DMS53 (cell line): Measurements from ENCODE around the gene CFAP90.

Source experiments
- DNase-seq: peaks from one replicate; lab custom pipeline; 2025; lab: John Stamatoyannopoulos, UW

CFAP90 gene

DNA sequence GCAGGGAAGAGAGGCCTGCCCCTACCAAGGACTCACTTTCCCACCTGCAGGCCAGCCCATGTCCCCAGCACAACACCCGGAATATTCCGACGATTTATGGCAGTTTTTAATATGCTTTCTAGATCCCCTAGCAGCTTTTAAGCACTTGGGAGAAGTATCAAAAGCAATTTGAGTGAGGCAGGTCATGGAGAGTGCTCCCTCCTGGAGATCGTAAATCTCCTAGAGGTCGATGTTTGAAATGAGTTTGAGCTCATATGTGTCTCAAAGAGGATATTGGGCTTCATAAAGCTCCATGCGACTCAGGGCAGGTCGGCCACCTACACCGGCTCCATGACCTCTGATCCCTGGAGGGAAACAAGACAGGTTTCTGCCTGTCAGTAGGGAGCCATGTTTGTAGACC lies 27.3 kb downstream of the CFAP90 start:
- DNase-seq = no peak

DNA sequence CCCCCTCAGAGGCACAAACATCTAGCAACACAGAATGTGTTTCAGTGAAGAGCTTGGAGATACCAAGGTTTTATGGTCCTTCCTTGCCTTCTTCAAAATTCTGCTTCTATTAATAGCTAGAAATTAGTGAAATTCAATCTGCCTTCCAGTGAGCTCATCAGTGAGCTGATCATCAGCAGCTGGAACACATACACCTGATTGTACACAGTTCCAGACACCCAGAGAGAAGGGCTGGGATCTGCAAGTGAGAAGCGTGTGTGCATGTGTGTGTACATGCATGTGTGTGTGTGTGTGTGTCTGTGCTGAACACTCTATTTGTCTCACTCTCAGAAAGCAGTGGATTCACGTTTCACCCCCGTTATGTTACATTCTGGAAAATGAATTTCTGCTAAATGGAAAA lies 28.5 kb downstream of the CFAP90 start:
- no peak for DNase-seq

DNA sequence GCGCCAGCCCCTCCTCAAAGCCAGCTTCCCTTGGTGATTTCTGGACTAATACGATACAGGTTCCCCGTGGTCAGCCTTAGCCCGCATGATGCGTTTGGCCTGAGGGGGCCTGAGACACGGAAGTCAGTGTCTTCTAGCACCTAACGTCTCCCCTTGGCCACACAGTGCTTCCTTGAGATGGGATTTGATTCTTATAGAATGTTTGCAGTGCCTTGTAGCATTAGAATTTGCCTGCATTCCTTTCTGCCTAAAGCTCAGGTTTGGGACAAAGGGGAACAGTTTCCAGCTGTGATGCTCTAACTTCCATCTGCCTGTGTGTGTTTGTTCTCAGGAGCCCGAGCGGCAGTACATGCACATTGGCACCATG lies 34.4 kb downstream of the CFAP90 start:
- DNase-seq = no peak

DNA sequence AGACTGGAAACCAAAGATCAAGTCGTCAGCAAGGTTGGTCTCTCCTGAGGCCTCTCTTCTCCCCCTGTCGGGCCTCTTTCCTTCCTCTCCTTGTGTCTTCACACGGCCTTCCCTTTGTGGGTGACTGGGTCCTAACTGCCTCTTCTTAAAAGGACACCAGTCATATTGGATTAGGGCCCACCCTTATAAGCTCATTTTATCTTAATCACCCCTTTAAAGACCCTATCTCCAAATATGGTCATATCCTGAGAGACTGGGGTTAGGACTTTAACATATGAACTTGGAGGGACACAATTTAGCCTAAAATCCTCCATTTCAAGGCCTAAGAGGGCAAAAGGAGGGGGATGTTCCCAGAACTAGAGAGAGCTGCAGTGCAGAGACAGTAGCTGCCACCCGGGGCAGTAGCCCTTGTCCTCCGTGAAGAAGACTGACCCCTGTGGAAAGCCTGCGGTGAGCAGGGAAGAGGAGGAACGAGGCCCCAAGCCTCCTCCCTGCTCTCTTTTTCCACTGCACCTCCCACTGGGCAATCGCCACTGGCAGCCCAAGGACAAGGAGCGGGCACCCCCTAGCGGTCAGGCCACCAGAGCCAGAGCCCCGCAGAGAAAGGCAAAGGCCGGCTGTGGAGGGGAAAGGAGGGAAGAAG lies 34.9 kb downstream of the CFAP90 start:
- DNase-seq = peak; percentile 81

DNA sequence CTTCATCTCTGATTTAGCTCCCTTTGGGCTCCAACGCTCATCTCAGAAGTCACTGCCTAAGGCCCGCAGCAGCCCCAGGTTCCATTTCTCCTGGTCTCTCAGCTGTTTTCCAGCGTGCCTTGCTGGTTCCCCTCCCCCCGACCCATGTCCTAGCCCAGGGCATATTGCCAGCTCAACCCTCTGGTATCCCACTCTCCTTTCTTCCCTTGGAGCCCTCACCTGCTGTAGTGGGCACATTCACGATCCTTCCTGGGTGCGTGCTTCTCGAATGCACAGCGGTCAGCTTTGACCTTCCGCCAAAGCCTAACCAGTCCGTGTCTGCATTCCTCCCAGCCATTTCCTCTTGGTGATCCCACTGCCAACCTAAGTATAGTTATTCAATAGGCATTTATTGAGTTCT lies 36.1 kb downstream of the CFAP90 start:
- no peak for DNase-seq

DNA sequence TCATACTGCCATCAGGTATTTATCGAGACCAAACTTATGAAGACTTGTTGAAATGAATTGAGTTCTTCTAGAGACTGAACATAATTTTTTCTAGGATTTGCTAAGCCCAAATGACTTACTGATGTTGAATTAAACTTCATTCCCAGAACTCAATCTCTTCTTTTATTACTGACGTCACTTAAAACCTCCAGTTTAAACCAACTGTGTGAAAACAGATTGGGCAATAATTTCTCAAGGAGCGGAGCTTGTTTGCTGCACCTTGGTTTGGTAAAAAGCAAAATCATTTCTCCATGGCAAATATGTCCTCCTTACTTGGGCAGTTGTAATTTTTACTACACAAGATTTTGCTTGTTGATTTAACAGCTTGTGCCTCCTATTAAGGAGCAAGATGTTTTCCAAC lies 37.4 kb downstream of the CFAP90 start:
- DNase-seq = no peak

DNA sequence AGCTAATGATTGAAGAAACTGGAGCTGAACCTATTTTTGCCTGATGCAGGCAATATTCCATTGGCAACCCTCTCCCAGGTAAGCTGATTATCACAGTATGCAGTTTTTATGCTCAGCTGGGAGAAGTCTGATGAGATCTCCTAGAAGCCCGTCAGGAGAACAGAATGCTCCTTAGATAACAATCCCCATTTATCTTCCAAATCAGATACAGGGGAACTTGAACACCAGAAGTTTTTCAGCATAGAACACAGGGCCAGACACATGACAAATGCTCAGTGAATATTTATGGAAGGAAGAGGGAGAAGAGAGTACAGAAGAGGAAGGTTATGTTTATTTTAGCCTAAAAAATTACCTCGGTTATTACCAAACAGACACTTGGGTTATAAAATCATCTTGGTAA lies 37.9 kb downstream of the CFAP90 start:
- DNase-seq = no peak

DNA sequence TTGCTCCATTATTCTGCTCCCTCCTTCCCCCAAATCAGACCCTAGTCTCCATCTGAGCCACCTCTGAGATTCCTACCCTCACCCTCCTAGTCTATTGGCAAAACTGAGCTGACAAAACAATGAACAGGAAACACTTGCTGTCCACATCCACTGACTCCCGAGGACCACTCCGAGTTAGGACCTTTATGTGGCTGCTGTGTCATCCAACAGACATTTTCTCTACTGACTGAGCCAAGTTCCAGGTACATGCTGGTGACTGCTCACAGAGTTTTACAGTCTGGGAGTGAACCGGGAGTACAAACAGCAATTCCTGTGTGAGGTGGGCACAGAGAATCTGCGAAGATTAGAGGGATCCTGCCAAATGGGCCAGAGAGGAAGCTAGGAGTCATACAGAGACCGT lies 39.2 kb downstream of the CFAP90 start:
- no peak for DNase-seq

DNA sequence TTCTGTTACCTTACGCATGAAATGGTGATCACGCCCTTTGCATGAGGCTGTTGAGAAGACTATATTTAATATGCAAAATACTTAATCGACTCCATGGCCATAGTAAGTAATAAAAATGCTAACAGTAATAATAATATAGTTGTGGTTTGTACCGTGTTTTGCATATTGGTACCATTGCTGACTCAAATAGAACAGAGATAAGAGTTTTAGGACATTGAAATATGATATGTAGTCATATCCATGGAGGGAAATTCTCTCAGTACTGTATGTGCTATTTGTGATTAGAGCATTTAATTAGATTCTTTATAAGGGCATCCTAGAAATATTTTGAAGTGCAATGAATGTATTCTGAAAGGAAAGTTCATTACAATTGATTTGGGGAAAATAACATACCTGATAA lies 41.9 kb downstream of the CFAP90 start:
- no peak for DNase-seq

DNA sequence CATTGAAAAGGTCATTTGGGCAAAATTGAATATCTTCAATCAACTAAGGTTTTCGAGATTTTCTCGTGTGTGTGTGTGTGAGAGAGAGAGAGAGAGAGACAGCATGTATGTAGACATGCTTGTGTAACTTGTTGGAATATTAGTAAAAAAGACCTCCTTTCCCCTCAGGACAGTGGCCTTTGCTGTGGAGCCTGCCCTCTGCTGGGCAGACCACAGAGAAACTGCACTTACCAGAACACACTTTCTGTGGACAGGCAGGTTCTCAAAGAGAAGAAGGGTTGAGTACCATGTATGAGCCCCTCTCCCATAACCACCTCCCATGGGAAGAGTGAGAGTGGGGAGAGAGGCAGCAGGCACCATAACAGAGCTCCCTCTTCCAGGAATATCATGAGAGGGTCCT lies 45.6 kb downstream of the CFAP90 start:
- peak; percentile 34 for DNase-seq

DNA sequence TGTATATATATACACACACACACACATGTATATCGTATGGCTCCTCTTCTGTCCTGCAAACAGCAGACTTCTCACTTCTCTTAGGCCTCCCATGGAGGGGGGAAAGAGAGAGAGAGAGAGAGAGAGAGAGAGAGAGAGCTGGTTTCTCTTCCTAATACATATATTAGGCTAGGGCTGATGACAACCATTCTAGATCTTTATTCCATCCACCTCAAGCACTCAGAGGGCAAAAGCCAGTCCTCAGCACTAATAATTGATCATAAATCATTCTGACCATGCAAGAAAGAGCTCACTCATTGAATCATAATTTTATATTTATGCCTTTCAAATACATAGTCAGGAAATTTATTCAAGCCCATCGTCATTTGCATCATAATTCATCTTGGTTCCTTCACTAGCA lies 47.0 kb downstream of the CFAP90 start:
- DNase-seq = no peak

DNA sequence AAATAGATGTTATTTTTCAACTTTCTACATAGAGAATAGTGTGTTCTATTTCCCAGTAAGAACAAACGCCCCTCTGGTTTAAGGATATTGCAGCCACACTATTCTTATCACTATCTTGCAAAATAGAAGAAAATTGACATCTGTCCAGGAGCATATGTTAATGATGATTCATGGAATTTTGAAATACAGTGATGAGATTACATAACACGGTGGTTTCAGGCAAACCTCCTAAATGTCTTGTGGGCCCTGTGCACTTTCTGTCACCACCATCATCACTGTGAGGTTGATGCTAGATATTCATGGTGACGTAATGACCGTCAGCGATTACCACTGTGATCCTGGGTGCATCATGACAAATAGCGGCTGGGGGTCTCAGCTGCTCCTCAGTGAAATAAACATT lies 48.1 kb downstream of the CFAP90 start:
- no peak for DNase-seq

DNA sequence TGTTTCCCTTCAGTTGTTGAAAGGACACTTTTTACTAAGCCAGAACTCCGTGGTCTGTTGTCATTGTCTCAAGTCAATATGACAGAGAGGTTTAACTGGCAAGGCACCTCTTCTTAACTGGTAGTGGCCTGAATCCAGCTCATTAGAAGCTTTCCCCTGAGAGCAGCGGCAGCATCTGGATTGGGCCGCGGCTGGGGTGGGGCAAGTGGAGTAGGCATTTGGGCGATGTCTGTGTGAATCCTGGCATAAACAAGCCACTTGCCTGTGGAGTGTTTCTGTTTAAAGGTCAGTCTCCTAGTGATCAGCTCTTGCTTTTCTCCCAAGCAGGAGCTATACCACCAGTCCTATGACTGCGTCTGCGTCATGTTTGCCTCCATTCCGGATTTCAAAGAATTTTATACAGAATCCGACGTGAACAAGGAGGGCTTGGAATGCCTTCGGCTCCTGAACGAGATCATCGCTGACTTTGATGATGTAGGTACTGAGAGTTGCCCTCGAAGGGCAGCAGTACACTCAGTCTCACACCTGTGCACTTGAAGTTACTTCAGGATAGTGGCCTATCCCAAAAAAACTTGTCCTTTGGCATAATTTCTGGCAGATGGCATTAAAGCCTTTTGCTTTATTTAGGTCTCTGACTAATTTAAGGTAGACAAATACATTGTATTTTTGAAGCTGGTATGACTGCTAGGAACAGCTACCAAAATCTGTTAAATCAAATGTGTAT lies 48.9 kb downstream of the CFAP90 start:
- no peak for DNase-seq

DNA sequence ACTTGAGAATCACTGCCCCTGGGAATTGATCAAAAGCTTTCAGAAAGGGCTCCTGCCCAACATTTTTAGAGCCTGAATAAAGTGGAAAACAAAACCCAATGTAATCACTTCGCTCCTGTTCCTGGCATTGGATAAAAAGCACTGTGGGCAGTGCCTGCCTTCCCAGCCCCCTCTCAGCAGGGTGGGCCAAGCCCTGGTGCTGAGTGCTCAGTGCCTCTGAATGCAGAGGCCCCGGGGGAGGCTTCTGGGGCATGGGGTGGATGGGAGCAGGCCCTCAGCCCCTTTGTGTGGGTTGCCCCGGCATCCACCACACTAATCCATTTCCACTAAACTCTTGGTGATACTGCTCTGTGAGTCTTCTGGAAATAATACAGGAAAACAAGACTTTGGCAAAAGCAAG lies 55.6 kb downstream of the CFAP90 start:
- DNase-seq = no peak

DNA sequence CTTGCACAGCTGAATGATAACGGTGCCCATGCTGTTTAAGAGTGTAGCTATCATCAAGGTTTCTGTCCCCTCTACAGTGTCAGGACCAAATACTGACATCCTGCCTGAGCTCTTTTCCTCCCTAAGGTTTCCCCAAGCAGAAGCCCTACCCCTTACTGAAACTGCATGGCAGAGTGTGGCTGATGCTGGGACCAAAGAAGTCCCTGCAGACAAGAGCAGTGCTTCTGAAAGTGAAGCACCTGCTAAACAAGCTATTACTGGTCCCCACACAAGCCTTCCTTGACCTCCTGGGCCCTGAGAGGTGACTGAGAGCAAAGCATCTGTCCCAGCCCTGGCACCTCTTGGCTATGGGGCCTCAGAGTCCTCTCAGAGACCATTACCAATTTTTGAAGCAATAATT lies 56.1 kb downstream of the CFAP90 start:
- no peak for DNase-seq

DNA sequence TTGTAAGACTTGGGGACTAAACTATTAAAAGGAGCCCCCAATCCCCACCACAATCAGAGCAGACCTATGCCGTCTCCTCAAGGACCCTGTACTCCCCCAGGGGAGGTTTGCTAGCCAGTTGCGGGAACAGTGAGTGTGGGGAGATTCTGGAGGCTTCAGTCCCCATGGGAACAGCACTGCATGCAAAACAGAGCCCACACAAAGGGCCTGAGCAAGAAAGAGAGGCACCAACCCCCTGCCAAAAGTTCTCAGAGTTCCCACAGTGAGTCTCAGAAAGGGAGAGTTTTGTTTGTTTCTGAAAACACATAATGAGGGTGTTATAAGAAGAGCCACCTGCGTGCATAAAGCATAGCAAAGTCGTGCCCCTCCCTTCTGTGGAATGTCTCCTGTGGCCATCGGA lies 56.6 kb downstream of the CFAP90 start:
- no peak for DNase-seq

DNA sequence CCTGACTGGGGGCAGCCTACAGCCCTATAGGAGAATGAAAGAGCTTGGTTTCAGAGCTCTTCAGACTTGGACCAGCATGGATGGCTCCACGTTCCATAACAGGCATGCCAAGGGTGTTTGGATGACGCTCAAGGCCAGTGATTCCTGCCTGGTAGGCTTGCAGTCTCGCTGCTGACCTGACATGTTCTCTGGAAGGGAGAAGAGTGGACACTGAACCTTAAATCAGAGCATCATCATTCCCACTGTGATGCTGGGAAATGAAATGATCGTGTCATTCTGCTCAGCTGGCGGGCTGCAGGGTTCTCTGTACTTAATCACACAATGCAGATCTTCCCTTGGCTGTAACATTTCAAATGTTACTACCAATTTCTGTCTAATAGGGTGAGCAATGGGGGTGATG lies 57.0 kb downstream of the CFAP90 start:
- DNase-seq = no peak

DNA sequence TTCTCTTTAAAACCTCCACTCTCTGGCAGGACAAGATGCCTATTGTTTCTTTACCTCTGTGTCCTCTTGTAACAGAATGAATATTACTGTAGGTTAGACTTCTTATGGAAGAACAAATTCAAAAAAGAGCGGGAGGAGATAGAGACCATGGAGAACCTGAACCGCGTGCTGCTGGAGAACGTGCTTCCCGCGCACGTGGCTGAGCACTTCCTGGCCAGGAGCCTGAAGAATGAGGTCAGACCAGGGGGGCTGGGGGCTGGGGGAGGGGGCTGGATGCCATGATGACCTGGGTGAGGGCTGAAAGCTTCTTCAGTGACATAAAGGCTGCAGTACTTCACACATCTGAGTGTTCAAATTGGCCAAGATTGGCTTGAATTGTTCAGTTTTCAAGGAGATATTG lies 61.4 kb downstream of the CFAP90 start:
- DNase-seq = no peak

DNA sequence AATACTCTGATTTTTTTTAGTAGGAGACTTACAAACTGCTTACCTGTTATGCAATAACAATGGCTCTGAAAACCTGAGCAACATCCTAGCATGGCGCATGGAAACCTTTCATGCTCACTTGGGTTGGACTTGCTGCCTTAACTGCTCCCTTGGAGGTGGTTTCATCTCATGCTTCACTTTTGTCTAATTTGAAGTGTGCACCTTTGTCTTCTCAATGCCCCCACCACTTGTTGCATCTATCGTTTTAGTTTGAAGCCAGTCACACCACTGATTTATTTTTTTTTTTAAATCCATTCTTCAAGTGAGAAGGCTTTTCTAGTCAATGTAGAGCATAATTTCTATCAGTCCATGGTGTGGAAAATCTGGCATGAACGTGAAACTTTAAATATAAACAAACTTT lies 63.2 kb downstream of the CFAP90 start:
- no peak for DNase-seq

DNA sequence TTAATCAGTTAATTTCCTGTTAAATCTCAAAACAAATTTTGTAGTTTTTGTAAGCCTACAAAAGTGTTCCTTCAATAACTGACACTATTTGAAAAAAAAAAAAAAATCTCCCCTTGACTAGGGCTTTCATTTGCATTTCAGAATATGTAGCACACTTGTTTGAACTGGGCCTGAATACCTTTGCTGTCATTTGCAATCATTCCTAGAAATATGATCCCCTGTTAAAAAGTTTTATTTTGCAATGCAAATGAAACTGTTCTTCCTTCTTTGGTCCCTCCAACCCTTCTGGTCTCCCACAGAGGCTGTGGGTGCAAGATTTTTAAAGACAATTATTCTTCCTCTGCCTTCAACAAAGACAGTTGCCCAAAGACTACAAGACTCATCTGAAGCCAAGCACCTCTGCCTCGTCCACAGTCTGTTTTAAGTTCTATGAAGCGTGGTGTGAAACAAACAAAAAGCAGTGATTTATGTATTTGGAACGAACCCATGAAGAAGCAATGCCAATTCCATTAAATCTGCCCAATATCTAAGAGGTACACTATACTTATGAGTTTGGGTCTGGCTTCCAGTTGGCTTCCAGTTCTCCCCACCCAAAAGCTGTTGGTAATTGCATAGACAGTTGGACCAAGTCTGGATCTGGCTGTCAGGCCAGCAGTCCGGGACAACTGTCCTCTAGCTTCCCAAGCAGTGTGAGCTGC lies 66.1 kb downstream of the CFAP90 start:
- no peak for DNase-seq

DNA sequence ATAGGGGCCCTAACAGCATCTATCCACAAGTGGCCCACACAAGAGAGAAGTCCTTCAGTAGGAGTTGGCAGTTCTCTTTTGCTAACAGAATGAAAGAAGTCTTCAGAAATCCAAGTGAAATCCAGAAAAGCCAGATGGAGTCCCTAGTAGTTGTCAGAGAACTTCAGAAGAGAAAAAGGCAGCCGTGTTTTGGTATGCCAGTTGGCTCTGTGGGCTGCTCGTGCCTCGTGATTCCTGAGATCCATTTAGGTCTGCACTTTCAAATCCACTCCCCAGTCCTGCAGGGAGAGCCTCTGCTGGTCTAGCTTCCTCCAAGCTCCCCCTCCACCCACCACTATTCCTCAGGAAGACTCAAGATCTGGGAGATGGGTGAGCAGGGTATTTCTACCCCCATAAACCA lies 69.0 kb downstream of the CFAP90 start:
- no peak for DNase-seq
